GM21526 (cell line): ENCODE results near the gene KLHL11.
"Not testable (repeated sequence)": the region's sequence is repeated elsewhere in the genome, so short reads cannot be mapped to it uniquely, and the experiment has no call there.

Experiments
- ATAC-seq: cut with Tn5 transposase; IDR thresholded peaks from one replicate; pipeline ENCODE4 v1.9.1; 2021; ENCODE audit warnings: moderate library complexity; ENCODE audit not compliant: unreplicated experiment, low FRiP score

KLHL11 gene

GRCh38 chr17:41891135-41892020 is 26.2 kb upstream of the KLHL11 start:
- ATAC-seq: no peak

GRCh38 chr17:41888332-41888965 is 23.2 kb upstream of the KLHL11 start:
- ATAC-seq: no peak

- ATAC-seq: no peak
These were observed 20.5 kb upstream of the KLHL11 start for GRCh38 chr17:41885733-41886132.

- ATAC-seq: no peak
These were observed 17.5 kb upstream of the KLHL11 start for GRCh38 chr17:41882756-41883155.

- ATAC-seq: no peak
These were observed 14.9 kb upstream of the KLHL11 start for GRCh38 chr17:41880130-41880529.

GRCh38 chr17:41874293-41874670 is 9.1 kb upstream of the KLHL11 start:
- ATAC-seq: not testable (repeated sequence)

DNA sequence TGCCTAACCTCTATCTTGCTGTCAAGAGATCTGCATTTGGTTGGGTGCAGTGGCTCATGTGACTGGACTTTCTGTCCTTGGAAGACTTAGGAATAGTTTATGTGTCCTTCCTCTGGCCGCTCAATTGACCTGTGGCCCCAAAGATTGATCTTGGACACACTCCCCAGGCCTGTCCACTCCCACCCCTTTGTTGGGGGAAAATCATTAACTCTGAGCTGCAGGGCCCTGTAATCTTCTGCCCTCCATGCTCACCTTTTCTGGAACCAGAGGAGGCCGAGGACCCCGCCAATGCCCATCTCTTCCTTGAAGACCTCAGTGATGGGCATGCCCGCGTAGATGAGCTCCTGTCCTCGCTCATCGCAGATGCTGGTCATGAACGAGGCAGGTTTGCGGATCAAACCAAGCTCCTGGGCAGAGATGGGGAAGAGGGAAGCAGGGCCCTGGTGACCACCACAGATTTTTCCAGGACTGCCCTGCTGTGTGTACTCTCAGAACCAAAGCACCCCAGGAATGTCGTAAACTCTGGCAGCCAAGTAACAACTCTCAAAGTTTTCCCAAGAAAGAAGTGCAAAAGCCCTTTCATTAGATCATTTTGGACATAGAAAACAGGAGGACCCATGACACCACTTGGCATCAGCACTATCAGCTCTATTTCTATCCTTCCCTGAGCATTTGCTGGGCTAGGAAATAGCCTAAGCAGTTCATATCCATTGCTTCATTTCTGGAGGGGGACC is 8.5 kb upstream of the KLHL11 start:
- ATAC-seq: no peak

- ATAC-seq: no peak
These were observed 6.6 kb upstream of the KLHL11 start for GRCh38 chr17:41871789-41872188.

- no peak for ATAC-seq
These were observed 5.4 kb upstream of the KLHL11 start for GRCh38 chr17:41870627-41871026.

DNA sequence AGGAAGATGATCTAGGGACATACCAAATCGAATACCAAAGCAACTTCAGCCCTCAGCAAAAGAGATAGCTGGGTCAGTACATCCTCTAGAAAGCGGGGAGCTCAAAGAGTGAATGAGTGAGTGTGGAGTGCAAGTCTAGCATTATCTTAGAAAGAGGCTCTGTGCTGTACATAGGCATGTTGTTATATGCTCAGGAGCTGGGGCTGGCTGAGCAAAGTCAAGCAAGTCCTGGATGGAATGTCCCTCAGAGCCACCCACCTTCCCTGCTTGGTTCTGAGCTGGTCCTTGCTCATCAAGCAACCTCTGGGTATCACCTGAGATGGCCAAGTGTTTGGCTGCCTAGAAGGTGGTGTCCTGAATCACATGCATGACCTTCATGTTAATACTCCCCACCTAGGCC is 4.9 kb upstream of the KLHL11 start:
- ATAC-seq: no peak

DNA sequence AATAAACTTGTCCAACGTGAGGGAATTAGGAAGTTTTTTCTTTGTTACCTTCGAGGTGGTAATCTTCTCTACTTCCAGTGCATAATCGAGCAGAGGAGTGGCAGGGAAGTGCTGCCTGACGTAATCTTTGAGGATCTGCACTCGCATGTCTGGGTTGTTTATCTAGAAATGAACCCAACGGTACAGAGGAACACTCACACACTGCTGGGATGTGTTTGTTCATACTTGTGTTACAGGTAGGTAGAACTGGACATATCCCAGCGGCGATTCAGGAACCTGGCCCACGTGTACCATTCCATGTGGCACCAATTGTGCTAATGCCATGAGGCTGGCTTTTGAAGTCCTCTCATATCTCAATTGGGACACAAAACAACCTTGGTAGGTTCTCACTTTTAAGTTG is 4.2 kb upstream of the KLHL11 start:
- ATAC-seq: no peak

DNA sequence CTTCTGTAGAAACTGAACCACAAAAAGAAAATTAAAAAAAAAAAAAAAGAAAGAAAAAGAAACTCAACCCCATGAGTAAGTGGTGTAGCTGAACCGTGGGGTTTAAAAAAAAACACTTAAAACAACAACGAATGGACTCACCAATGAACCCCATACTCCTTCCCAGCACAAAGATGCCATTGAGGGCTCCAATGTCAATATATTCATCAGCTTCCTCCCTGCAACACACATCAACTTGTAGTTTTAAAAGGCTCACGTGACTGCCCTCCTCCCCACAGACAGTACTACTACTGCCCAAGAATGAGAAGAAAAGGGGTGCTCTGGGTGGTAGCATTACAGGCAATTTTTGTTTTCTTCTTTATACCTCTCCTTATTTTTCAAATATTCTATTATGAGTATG is 3.3 kb upstream of the KLHL11 start:
- ATAC-seq: no peak

- ATAC-seq: no peak
These were observed 322 bp upstream of the KLHL11 start for GRCh38 chr17:41865596-41865893.

- peak; percentile 34 for ATAC-seq
These were observed 756 bp downstream of the KLHL11 start for GRCh38 chr17:41864498-41864835.

DNA sequence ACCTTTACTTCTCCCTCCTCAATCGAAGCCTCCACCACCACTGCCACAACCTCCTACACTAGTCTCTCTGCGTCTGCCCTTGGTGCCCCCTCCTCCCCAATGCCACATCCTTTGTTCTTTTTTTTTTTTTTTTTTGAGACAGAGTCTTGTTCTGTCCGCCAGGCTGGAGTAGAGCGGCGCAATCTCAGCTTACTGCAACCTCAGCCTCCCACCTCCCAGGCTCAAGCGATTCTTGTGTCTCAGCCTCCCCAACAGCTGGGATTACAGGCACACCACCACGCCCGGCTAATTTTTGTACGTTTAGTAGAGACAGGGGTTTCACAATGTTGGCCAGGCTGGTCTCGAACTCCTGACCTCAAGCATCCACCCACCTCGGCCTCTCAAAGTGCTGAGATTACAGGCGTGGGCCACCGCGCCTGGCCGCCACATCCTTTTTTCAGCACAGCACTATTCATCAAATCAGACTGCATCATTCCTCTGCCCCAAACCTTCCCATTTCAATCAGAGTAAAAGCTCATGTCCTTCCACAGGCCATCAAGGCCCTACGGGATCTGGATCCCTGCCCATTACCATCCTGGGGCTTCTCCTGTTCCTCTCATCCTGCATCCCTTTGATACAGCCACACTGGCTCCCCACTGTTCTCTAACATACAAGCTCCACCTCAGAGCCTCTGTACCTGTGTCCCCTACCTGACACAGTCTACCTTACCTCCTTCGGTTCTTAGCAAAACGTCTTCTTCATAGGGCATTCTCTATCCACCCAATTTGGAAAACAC is 2.0 kb downstream of the KLHL11 start:
- no peak for ATAC-seq

- ATAC-seq: no peak
These were observed 4.8 kb downstream of the KLHL11 start for GRCh38 chr17:41860254-41860931.

- not testable (repeated sequence) for ATAC-seq
These were observed 13.8 kb downstream of the KLHL11 start for GRCh38 chr17:41851382-41851781.

DNA sequence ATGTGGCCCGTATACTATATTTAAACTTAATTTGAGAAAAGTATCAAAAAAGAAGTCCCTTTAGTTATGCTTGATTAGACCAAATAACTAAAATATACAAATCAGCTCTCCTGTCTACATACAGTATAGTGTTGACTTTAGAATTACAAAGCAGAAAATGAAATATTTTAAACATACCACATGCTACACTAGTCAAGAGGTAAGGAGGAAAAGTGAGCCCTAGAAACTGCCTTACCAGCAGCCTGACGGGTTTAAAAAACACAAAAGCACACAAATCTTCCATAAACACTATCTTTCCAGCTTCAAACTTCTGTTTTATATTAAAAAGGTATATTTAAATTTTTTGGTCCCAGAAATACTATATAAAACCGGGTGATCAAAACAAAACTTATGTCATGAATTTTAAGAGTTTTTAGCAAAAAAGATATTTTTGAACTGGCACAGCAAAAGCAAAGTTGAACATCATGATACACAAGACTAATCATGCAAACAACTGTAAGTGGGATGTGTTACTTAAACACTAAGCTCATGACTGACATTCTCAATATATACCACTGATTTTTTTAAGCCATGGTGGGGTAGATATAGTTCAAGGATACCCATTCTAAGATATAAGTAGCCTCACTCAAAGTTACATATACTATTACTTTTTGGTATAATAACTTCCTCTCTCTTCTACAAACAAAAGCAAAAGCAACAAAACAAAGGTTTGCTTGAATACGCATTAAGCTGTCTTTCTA is 15.8 kb downstream of the KLHL11 start:
- no peak for ATAC-seq

DNA sequence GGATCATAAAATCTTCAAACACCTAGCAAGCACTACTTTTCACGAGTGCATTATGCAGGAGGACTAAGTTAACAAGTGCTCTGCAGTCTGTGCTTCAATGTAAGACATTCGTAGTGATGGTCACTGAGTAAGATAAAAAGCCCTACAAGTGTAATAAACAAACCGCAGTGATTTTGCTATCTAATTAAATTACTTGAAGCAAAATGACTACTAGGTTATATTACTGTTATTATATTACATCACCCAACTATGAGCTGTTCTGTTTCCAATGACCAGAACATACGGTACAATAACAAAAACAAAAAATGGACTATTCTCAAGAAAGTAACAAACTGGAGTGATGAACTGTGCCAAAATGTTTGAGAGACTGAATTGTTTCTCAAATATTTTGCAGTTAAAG is 16.4 kb downstream of the KLHL11 start:
- ATAC-seq: no peak

GRCh38 chr17:41844971-41845370 is 20.3 kb downstream of the KLHL11 start:
- ATAC-seq: no peak
